Germinal center (tissue), 1 donor: ENCODE measurements around the gene KRAS.
A peak's percentile ranks its signal among the peaks of the same experiment; 100 is the strongest.

Experiments
- DNase-seq: peaks from one replicate; pipeline ENCODE4 v3.0.0; 2012; ENCODE audit warnings: mixed read lengths, low spot score

The KRAS gene

DNA sequence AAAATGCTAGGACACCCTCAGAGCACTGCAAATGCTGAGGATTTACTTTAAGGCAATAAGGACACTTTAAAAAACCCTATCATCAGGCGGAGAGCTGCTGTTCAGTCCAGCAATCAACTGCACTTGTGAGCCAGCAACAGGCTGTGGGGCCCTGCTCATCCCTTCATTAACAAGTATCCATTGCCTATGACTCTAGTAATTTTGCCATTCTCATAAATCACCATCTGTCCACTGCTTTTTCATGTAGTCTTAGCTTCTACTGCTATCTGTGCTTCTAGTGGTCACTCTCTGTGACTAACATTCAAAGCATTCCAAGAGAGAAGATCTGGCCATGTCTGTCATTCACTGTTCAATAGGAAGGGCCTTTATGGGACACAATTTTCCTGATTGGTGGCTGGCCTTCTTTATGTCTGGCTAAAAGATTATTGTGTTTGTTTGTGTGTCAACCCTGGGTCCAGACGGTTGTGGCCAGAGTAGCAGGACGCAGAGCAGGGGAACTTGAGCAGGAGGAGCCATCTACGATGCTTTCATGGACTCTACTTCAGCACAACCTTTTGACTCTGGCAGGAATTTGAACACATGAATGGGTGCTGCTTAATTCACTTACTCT is 3.6 kb upstream of the KRAS start:
- no peak for DNase-seq

DNA sequence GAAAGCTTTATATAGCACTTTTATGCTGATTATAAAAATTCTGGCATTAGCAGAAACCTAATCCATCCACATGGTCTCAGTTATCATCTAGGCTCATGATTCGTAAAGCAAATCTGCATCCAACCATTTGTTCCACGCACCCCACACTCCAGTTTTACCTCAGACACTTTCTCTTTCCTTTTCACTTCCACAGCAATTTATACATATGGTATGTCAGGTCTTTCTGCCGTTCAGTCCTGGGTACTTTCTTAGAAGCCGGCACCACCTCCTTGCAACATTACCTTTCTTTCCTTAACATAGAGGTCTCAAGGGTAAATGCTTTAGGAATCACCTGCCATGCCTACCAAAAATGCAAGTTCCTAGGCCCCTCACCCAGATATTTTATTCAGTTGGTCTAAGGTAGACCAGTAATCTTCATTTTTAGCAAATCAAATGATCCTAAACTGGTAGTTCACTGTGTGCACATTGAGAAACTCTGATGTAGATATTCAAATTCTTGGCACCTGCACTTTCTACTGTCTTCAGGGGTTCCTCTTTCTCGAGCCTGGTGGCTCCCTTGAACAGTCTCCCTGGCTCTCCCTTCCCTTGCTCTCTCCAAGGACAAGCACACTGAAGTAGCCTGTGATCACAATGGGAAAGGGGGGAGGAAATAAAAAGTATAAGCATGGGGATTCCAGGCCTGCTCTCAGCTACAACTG is 2.8 kb upstream of the KRAS start:
- peak; percentile 60 for DNase-seq

DNA sequence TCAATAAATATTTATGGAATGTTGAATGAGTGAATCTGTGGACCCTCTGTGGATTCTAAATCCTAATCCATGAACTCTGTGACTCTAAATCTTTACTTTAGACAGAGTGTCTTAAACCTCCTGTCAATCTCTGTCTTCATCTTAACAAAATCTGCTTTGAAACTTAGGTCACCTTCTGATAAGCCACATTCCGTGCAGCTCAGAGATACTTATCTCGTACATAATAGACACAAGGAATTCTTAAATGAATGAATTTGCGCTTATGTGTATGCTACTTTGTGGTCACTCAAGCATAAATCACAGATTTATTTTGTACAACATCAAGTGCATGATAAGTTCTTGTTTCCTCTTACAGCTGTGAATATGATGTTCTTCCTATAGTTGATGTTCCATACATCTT is 2.2 kb upstream of the KRAS start:
- DNase-seq: no peak

DNA sequence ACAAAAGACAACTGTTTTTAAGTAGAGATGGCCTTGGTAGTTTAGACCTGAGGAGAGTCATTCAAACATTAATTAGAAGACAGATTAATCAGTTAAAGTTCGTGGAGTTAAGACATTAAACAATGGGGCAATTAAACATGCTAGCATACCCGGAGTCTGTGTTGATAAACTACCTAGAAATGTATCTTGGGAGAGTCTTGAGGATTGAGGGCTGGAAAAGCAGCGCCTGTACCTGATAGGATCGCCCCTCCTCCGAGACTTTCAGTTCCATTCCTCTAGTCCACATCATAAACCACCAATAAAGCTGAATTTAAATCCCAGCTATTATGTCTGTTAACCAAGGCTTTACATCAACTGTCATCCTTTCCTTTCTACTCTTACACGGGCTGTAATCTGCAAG is 1.0 kb upstream of the KRAS start:
- no peak for DNase-seq

DNA sequence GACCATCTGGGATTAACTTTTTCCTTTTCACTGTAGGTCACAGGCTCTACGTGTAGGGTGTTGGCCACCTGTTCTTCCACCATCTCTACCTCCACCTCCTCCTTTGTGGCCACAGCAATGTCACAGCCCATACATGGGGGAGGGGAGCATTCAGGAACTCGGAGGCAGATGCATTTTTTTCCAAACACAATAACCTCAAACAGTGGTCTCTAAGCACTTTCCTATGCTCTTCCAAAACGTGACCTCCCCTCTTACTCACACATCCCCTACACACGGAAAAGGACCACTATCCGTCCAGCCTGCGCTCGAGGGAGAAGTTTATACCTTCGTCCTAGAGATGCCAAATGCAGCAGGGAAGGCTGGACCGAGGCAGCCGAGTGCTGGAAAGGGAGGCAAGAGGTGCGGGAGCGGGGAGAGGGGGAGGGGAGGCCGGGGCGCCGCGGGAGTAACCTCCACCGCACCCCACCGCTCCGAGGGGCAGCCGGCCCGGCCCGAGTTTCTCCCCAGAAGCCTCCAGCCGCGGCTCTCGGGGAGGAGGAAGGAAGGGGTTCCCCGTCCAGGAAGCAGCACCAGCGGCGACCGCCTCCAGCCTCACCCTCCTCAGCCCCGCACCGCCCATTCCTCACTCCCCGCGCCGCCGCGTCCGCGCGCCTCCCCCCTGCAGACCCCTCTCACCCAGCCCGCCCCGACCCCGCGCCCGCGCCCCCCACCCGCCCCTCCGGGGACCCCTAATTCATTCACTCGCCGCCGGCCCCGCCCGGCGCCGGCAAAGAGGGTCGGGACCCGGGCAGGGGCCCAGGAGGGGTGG is 594 bp downstream of the KRAS start:
- DNase-seq: peak; percentile 72

DNA sequence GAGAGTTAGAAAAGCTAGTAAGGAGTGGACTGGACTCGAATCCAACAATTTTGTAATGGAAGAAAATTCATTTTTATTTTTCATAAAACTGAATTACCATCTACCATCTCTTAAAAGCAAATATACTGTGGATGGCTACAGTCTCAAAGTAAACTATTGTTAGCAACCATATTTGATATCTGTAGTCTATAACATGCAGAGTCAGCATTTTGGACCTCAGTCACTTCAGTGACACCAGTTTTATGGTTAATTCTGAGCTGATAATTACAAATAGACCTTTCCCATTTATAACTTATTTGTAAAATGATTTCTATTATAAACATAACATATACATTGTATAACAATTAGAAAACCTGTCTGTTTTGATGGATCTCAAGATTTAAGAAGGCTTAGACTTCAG is 2.0 kb downstream of the KRAS start:
- DNase-seq: no peak

DNA sequence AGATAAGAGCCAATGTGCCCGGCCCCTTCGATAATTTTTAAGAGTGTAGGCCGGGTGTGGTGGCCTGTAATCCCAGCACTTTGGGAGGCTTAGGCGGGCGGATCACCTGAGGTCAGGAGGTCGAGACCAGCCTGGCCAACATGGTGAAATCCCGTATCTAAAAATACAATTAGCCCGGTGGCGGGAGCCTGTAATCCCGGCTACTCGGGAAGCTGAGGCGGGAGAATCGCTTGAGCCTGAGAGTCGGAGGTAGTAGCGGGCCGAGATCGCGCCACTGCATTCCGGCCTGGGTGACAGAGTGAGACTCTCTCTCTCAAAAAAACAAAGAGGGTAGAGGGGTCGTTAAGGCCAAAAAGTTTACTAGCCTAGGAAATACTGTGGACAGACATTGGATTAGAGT is 2.6 kb downstream of the KRAS start:
- DNase-seq: no peak

DNA sequence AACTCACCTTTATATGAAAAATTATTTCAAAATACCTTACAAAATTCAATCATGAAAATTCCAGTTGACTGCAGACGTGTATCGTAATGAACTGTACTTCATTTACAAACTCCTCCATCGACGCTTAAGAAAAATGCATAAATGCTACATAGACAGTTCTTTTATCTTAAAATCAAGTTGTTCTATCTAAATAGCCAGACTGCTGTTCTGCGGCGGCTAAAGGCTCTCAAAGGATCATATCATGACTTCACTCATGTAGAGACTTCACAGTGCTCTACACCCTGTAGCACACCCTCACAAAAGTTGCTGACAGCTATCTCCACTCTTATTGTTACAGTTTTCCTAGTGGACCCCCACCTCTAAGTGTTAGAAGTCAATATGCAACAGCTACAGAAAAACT is 5.2 kb downstream of the KRAS start:
- DNase-seq: no peak

DNA sequence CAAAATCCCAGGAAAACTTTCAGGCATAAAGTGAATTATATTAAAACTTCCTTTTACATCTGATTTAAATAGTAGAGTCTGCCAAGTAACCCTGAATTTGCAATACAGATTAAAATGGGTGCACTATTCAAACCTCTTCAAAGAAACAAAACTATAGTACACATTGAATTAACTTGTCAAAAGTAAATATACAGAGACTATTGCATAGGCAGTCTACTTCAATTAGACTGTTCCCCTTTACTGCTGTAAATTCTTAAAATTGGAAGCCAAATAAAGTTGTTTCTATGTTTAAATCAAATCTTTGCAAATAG is 7.1 kb downstream of the KRAS start:
- no peak for DNase-seq

DNA sequence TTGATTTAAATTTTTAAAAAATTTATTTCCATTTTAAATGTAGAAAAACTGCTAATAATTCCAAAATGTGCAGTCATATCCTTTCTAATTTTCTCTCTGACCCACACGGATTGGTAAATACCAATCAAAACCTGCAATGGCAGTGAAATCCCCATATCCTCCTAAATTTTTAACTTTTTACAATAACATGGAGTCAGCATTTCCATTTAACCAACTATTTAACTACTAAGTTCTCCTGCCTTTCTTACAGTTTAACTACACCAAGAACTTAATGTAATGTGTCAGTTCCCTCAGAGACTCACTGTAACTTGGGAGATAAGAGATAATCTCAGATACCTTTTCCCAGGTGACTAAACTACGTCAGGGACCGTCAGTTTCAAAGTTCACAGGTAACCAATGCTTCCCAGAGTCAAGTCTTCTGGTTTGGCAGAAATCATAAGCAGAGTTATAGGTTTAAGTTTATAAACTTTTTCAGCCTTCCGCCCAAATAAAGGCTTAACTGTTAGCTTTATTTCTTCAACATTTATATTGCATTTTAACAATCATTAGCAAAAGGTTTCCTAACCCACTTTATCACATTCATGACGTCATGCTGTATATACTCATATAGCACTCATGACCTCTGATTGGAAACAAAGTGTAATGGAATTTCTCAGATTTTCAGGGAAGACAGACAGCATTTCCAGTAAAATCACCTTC is 7.6 kb downstream of the KRAS start:
- no peak for DNase-seq

DNA sequence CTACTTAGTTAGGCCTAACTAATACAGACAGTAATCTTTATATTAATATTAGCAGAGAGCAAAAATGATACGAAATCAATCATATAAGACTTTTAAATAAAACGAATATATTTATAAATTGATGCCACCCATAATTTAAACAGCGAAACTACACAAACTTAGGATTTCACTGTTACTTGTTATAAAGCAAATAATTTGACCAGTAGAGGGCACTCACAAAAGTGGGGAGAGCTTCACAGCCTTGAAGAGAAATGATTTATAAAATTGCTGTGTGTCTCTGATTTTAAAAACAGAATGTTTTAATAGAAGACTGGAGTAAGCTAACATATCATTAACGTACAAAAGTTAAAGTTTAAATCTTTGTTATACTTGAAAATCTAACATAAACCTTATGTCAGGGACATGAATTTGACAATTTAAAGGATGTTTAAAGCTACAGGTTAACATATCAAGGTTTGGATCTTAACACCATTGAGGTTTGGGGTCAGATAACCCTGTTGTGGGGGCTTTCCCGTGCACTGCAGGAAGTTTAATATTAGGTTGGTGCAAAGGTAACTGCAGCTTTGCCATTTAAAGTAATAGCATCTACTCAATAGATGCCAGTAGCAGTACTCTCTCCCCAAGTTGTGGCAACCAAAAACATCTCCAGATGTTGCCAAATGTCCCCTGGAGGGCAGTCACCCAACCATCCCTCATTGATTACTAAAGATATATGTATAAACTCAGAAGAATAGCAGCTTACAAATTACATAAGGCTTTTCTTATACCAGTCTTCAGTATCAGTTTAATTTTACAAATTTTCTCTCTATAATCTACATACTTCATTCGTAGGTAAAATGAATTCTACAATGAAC is 9.3 kb downstream of the KRAS start:
- peak; percentile 25 for DNase-seq

DNA sequence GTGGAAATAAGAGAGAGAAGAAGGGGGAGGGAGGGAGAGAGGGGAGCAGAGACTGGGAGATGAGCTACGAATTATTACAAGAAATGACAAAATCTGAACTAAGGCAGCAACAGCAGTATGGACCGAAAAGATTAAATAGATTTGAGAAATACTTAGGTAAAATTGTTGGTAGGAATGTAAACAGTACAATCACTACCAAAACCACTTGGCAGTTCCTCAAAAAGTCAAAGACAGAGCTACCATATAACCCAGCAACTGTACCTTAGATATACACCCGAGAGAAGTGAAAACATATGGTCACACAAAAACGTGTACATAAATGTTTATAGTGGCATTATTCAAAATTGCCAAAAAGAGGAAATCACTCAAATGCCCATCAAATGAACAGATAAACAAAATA is 14.1 kb downstream of the KRAS start:
- no peak for DNase-seq

DNA sequence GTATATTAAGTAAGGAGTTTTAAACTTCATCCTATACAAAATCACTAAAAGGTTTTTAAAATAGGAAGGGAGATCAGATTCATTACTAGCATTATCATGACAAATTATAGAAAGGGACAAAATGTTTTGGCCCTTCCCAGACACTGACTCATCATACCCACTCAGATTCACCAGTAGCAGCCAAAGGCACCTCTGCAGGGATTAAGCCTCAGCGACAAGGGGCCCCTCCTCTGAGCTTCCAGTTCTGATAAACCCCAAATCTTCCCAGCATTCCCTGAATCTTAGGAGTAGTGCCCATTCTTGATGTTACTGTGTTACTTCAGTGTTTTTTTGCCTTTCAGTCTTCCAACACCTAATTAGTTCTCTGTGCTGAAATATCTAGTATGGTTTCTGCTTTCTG is 14.5 kb downstream of the KRAS start:
- DNase-seq: no peak

DNA sequence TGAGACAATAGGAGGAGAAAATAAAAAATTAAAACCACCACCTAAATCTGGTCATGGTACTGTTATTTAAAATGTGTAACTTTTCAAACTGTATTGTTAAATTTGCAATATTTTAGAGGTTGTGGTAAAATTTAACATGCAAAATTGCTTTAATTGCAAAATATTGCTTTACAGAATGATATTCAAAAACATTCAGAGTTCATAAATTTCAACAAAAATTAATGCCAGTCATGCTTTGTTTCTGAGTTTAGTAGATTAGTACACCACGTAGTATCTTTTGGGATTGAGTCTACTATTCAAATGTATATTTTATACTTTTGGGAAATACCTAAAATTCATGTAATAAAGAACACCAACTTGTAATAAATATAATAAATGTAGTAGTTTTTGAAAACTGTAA is 37.4 kb downstream of the KRAS start:
- DNase-seq: no peak

DNA sequence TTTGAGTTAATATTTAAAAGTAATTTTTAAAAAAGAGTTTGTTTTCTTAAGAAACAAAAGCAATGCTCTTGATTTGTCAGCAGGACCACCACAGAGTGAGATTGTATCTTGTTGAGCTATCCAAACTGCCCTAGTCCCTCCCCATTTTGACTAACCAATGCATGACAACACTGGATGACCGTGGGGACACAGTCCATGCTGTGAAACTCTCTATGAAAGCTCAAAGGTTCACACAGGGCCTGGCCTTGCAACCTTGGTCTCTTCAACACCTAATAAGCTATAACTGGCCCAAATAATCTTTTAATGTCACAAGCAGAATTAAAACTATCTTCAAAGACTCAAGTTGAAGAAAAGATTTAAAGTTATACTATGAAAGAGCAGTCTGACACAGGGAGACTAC is 42.2 kb downstream of the KRAS start:
- DNase-seq: no peak

DNA sequence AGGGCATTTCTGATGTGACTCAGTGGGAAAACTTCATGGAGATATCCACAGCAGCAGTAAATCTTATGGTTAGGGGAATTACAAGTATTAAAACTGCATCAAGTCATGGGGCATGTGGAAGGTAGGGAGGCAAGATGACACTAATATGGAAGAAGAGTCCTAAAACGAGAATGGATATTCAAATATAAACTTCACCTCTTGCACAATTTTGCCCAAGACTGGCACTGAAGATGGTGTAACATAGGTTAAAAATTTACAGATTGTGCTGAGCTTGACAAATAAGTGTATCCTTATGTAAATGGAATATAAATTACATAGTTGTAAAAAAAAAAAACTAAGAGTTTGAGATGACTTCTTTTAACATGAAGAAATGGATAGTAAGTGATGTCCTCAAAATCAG is 42.9 kb downstream of the KRAS start:
- DNase-seq: no peak

DNA sequence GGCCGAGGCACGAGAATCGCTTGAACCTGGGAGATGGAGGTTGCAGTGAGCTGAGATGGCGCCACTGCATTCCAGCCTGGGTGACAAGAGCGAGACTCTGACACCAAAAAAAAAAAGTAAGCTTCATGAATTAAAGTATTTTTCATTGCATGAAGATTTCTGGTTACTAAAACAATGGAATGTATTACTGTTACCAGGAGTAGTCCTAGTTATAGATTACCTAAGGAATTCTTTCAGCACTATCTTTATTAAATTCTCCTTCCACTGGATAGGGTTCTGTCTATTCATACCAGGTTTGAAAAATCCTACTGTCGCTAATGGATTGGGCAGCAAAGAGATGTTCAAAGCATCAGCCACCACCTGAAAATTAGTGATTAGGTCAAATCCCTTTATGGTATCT is 43.3 kb downstream of the KRAS start:
- no peak for DNase-seq

DNA sequence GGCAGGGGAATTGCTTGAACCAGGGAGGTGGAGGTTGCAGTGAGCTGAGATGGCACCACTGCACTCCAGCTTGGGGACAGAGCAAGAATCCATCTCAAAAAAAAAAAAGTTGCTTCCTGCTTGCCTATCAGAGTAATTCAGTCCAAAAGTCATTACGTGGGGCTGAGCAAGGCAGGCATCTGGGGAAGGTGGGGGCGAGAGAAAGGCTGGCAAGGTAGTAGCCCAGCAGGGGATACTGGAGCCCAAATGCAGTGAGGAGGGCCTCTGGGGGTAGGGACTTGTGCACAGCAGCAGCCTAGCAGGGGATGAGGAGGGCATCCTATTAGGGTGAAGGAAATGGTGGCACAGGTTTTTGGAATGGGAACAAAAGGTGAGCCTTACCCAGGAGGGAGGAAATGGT is 48.6 kb downstream of the KRAS start:
- DNase-seq: no peak

DNA sequence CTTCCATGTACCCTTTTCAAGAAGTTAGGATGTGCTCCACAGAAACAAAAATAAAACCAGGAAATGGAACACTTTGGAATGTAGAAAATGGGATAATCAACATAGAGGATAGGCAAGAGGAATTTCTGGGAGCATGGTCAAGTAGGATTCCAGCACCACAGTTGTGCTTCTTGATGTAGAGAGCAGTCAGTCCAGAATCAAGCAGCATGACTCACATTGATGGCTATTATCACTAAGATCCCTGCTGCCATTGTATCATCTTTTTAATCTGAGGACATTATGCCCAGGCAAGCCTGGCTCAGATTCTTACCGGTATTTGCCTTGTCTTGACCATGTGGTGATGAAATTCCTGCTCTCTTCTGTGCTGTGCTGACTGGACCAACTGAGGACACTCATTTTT is 50.0 kb downstream of the KRAS start:
- DNase-seq: no peak

DNA sequence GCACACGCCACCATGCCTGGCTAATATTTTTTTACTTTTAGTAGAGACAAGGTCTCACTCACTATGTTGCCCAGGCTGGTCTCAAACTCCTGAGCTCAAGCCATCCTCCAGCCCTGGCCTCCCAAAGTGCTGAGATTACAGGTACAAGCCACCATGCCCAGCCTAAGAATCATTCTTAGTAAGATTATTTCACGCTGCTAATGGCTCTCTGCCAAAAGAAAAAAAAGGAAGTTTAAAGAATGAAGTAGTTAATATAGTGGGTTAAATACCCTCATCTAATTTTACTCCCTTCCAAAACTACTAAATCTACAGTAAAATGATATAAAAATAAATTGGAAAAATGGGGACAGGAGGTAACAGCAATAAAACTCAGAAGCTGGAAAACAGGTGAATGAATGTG is 53.1 kb downstream of the KRAS start:
- DNase-seq: no peak

DNA sequence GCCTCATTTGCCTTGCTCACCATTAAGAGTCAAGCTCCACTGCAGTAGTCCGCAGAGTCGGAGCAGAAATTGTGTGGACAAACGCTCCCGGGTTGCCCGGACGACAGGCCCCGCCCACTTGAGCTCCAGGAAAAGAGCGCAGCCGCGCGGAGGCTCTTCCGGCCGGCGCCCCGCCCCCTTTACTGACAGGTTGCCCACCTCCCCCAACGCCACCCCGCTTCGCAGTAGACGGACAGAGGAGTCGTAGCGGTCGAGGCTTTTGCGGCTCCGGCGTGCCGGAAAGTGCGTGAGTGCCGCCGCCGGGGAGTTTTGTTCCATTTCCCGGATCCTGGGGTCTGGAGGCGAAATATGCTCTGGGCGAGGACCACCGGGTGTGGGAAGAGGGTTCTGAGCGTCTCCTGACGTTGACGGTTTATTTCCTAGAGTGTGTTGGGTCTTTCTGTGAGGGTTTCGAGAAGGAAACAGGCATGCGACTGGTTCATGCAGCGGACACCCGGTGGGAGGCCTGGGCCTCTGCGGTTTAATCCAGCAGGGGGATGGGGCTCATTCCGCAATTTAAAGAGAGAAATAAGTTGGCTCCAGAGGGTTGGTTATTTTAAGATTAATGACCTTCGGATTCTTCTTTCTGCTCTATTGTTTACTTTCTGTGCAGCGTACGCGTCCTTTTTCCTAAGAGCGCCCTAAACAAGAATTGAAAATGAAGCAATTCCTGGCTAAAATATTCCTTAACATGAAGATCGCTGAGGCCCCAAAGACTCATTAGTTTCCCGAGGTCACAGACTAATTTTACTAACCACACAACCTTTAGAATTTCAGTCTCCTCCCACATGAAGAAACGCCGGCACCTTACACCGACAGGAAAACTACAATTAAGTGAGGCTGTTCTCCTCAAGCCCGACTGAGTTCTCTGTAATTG is 55.4 kb downstream of the KRAS start, which contains the start of the genes DNAI7 and ETFRF1:
Gene DNAI7 (minus strand): TSS at position 105 of the 916 bp plus-strand sequence. CDS start 82 bp downstream, at position 23.
Gene ETFRF1 (plus strand): TSS at position 182 of the 916 bp plus-strand sequence. CDS start 8,720 bp downstream, outside the sequence.
- peak; percentile 92 for DNase-seq
